ENCODE data around the gene AGPS.

AGPS gene

GRCh38 chr2:177592945-177593344, 200.4 kb downstream of the AGPS start:
- TF ChIP-seq, protein P1, sequence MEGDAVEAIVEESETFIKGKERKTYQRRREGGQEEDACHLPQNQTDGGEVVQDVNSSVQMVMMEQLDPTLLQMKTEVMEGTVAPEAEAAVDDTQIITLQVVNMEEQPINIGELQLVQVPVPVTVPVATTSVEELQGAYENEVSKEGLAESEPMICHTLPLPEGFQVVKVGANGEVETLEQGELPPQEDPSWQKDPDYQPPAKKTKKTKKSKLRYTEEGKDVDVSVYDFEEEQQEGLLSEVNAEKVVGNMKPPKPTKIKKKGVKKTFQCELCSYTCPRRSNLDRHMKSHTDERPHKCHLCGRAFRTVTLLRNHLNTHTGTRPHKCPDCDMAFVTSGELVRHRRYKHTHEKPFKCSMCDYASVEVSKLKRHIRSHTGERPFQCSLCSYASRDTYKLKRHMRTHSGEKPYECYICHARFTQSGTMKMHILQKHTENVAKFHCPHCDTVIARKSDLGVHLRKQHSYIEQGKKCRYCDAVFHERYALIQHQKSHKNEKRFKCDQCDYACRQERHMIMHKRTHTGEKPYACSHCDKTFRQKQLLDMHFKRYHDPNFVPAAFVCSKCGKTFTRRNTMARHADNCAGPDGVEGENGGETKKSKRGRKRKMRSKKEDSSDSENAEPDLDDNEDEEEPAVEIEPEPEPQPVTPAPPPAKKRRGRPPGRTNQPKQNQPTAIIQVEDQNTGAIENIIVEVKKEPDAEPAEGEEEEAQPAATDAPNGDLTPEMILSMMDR (IDR thresholded peaks at IDR 0.05): no peak
- H3K27ac ChIP-seq: no peak overlapping the region

GRCh38 chr2:177593402-177593801, 200.8 kb downstream of the AGPS start:
- H3K27ac ChIP-seq: no peak overlapping the region
- TF ChIP-seq, protein P1 (IDR thresholded peaks at IDR 0.05): no peak
- TF ChIP-seq ZFX (IDR thresholded peaks at IDR 0.05; ENCODE audit: borderline replicate concordance): no peak

Measured in 22Rv1 (cell line).